ENCODE data around the gene YIPF3. TPM values are rescaled to one million over a fixed set of nuclear protein-coding genes. Genes with fewer than 3 reads are reported as not detected.

Gene YIPF3
- total and polyA plus RNA-seq, 9 of the 15 experiments (the other 6 are each of a cell fraction or from before 2014, with no cell fraction given) = 27.5 to 75.3 (median 57.6) TPM

DNA sequence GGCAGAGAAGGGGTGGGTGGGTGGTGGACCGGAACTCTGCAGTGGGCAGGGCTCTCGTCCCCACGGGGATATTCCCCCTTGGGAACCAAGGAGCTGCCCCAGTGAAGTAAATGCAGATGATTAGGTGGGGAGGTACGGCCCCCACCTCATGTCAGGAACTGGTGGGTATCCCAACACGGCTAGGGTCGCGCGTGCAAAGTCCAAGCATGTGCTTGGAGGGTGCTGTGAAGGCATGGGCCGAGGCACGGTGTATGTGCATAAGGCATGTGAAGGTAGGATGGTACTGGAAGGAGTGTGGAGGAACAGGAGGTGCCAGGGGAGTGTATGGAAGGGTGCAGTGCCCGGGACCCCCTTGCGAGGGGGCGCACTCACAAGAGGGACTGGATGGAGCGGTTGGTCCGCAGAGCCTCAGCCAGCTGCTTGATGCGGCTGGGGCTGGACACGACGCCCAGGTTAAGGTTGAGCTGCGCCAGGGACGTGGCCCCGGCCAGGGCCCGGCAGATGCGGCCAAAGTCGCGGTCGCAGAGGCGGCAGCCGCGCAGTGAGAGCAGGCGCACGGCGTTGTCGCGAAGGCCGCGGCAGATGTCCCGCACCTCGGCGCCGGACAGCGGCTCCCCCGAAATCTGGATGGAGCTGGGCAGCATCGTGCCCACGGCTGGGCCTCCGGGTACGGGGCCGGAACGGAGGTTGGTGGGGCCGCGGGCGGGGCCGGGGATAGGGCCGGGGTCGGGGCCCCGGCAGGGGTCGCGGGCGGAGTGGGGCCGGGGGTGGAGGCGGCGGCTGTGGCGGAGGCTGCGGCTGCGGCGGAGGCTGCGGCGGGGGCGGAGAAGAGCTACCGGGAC is 7.4 kb downstream of the YIPF3 start (continued):
- TF ChIP-seq CEBPG (CRISPR knock-in tag; IDR thresholded peaks at IDR 0.05) = 0 out of 2 replicates have a peak, but pooled peaks have one; percentile 21
- TF ChIP-seq CEBPG (tag; conservative IDR thresholded peaks at IDR 0.05 in 1 of 2, IDR thresholded peaks at IDR 0.05 in 1 of 2) = no peak
- TF ChIP-seq PTBP1 (IDR thresholded peaks at IDR 0.05; ENCODE audit: low read depth, low read length) = no peak
- no peak for TF ChIP-seq MYNN (IDR thresholded peaks at IDR 0.05)
- TF ChIP-seq MYNN (CRISPR knock-in tag; IDR thresholded peaks at IDR 0.05) = no peak
- TF ChIP-seq DMBX1 (CRISPR knock-in tag; IDR thresholded peaks at IDR 0.05; ENCODE audit: borderline replicate concordance) = no peak
- TF ChIP-seq CBX8 (IDR thresholded peaks at IDR 0.05; ENCODE audit: borderline replicate concordance, extremely low read depth, low read depth, low read length, poor library complexity, severe bottlenecking) = no peak
- no peak for TF ChIP-seq ZNF184 (CRISPR knock-in tag; IDR thresholded peaks at IDR 0.05)
- no peak for TF ChIP-seq ZNF384 (IDR thresholded peaks at IDR 0.05; ENCODE audit: low read depth, low read length)
- no peak for TF ChIP-seq SNIP1 (IDR thresholded peaks at IDR 0.05; ENCODE audit: low read depth)
- TF ChIP-seq, protein P1, sequence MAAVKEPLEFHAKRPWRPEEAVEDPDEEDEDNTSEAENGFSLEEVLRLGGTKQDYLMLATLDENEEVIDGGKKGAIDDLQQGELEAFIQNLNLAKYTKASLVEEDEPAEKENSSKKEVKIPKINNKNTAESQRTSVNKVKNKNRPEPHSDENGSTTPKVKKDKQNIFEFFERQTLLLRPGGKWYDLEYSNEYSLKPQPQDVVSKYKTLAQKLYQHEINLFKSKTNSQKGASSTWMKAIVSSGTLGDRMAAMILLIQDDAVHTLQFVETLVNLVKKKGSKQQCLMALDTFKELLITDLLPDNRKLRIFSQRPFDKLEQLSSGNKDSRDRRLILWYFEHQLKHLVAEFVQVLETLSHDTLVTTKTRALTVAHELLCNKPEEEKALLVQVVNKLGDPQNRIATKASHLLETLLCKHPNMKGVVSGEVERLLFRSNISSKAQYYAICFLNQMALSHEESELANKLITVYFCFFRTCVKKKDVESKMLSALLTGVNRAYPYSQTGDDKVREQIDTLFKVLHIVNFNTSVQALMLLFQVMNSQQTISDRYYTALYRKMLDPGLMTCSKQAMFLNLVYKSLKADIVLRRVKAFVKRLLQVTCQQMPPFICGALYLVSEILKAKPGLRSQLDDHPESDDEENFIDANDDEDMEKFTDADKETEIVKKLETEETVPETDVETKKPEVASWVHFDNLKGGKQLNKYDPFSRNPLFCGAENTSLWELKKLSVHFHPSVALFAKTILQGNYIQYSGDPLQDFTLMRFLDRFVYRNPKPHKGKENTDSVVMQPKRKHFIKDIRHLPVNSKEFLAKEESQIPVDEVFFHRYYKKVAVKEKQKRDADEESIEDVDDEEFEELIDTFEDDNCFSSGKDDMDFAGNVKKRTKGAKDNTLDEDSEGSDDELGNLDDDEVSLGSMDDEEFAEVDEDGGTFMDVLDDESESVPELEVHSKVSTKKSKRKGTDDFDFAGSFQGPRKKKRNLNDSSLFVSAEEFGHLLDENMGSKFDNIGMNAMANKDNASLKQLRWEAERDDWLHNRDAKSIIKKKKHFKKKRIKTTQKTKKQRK (IDR thresholded peaks at IDR 0.05; ENCODE audit: borderline replicate concordance, low read depth, low read length) = no peak
- TF ChIP-seq, protein P2, sequence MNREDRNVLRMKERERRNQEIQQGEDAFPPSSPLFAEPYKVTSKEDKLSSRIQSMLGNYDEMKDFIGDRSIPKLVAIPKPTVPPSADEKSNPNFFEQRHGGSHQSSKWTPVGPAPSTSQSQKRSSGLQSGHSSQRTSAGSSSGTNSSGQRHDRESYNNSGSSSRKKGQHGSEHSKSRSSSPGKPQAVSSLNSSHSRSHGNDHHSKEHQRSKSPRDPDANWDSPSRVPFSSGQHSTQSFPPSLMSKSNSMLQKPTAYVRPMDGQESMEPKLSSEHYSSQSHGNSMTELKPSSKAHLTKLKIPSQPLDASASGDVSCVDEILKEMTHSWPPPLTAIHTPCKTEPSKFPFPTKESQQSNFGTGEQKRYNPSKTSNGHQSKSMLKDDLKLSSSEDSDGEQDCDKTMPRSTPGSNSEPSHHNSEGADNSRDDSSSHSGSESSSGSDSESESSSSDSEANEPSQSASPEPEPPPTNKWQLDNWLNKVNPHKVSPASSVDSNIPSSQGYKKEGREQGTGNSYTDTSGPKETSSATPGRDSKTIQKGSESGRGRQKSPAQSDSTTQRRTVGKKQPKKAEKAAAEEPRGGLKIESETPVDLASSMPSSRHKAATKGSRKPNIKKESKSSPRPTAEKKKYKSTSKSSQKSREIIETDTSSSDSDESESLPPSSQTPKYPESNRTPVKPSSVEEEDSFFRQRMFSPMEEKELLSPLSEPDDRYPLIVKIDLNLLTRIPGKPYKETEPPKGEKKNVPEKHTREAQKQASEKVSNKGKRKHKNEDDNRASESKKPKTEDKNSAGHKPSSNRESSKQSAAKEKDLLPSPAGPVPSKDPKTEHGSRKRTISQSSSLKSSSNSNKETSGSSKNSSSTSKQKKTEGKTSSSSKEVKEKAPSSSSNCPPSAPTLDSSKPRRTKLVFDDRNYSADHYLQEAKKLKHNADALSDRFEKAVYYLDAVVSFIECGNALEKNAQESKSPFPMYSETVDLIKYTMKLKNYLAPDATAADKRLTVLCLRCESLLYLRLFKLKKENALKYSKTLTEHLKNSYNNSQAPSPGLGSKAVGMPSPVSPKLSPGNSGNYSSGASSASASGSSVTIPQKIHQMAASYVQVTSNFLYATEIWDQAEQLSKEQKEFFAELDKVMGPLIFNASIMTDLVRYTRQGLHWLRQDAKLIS (CRISPR knock-in tag; IDR thresholded peaks at IDR 0.05) = no peak
- no peak for TF ChIP-seq HNRNPH1 (optimal IDR thresholded peaks at IDR 0.05; ENCODE audit: low read depth, low read length)
- TF ChIP-seq SAFB (IDR thresholded peaks at IDR 0.05; ENCODE audit: borderline replicate concordance, low read depth, low read length) = no peak
- peak; percentile 64; the same call in 1 of the 2 replicates for TF ChIP-seq ZC3H4 (CRISPR knock-in tag; IDR thresholded peaks at IDR 0.05; ENCODE audit: borderline replicate concordance)
- TF ChIP-seq TOE1 (IDR thresholded peaks at IDR 0.05; ENCODE audit: borderline replicate concordance) = no peak
- TF ChIP-seq TOE1 (CRISPR knock-in tag; IDR thresholded peaks at IDR 0.05; ENCODE audit: borderline replicate concordance, low read depth) = no peak
- no peak for TF ChIP-seq ZNF586 (CRISPR knock-in tag; conservative IDR thresholded peaks at IDR 0.05)
- peak; percentile 75 for TF ChIP-seq HNRNPLL (IDR thresholded peaks at IDR 0.05; ENCODE audit: low read depth, low read length, poor library complexity, severe bottlenecking)
- TF ChIP-seq CBFB (CRISPR knock-in tag; IDR thresholded peaks at IDR 0.05) = peak; percentile 53; the same call in 1 of the 2 replicates
- TF ChIP-seq PPARD (CRISPR knock-in tag; IDR thresholded peaks at IDR 0.05) = no peak
